SH-SY5Y (cell line): ENCODE measurements around the gene HSF2BP.

ENCODE experiments used
- GATA2 ChIP-seq: IDR thresholded peaks from 2 replicates; pipeline ENCODE4 v1.6.1; 2011; ENCODE audit warnings: mild to moderate bottlenecking, low read depth, low read length
- GATA3 ChIP-seq: IDR thresholded peaks from 2 replicates; pipeline ENCODE4 v1.6.1; 2011; ENCODE audit warnings: low read depth, mild to moderate bottlenecking, low read length, moderate library complexity

DNA sequence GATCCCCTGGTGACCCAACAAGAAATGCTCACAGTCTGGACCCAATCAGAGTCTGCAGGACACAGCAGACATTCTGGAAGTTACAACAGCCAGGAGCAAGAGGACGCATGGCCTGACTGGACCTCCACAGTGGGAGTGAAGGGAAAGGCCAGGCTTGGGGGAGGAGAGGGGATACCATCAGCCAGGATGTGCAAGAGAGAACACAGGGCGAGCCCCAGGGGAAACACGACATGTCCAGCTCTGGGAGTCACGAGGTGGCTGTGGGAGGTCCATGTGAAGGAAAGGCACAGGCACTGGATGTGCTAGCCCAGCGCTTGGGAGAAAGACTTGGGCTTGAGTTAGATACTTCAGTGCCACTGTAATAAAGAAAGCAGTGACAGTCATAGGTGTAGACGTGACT is 87.3 kb downstream of the HSF2BP start:
- TF ChIP-seq GATA2 (no peak), GATA3 (no peak)
